ENCODE measurements around the gene SART3. TPM values are rescaled to one million over a fixed set of nuclear protein-coding genes. Genes with fewer than 3 reads are reported as not detected.

The SART3 gene
- total RNA-seq, 1 donor from 2014 or later, result 72.6 TPM

DNA sequence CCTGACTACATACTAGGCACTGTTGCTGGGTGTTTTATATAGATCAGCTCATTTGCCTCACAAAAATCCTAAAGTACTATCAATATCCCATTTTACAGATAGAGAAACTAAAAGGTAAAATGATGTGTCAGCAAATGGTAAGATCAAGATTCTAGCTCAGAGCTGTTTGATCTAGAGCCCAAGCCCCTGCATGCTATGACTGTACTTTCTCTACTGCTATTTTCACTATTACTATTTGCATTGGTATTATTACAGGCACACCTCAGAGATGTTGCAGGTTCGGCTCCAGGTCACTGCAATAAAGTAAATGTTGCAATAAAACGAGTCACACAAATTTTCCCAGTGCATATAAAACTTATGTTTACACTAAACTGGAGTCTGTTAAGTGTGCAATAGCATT lies 12.3 kb upstream of the SART3 start:
- Mint-ChIP-seq H3K4me3 (ENCODE audit: unreplicated experiment) (no peak overlapping the region), H3K9me3 (ENCODE audit: unreplicated experiment) (no peaks in the 10 kb centered on the region), H3K4me1 (ENCODE audit: low read depth, unreplicated experiment) (peaks cover 3% of the 10 kb centered on the region), H3K27ac (ENCODE audit: unreplicated experiment) (no peak overlapping the region), H3K36me3 (ENCODE audit: unreplicated experiment) (no peaks in the 10 kb centered on the region), H3K27me3 (ENCODE audit: unreplicated experiment) (peaks cover 4% of the 10 kb centered on the region)
- DNase-seq, result no peak
- TF ChIP-seq, protein P1, sequence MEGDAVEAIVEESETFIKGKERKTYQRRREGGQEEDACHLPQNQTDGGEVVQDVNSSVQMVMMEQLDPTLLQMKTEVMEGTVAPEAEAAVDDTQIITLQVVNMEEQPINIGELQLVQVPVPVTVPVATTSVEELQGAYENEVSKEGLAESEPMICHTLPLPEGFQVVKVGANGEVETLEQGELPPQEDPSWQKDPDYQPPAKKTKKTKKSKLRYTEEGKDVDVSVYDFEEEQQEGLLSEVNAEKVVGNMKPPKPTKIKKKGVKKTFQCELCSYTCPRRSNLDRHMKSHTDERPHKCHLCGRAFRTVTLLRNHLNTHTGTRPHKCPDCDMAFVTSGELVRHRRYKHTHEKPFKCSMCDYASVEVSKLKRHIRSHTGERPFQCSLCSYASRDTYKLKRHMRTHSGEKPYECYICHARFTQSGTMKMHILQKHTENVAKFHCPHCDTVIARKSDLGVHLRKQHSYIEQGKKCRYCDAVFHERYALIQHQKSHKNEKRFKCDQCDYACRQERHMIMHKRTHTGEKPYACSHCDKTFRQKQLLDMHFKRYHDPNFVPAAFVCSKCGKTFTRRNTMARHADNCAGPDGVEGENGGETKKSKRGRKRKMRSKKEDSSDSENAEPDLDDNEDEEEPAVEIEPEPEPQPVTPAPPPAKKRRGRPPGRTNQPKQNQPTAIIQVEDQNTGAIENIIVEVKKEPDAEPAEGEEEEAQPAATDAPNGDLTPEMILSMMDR (IDR thresholded peaks at IDR 0.05; ENCODE audit: partially characterized antibody, unreplicated experiment), result no peak

GRCh38 chr12:108572166-108572790 lies 11.3 kb upstream of the SART3 start:
- TF ChIP-seq, protein P1 (IDR thresholded peaks at IDR 0.05; ENCODE audit: partially characterized antibody, unreplicated experiment), result no peak
- Mint-ChIP-seq H3K4me3 (ENCODE audit: unreplicated experiment) (no peak overlapping the region), H3K27ac (ENCODE audit: unreplicated experiment) (no peak overlapping the region), H3K27me3 (ENCODE audit: unreplicated experiment) (peaks cover 2% of the 10 kb centered on the region), H3K4me1 (ENCODE audit: low read depth, unreplicated experiment) (peaks cover 3% of the 10 kb centered on the region), H3K36me3 (ENCODE audit: unreplicated experiment) (no peaks in the 10 kb centered on the region), H3K9me3 (ENCODE audit: unreplicated experiment) (no peaks in the 10 kb centered on the region)
- no peak for DNase-seq

GRCh38 chr12:108571609-108572165 lies 10.7 kb upstream of the SART3 start:
- no peak for DNase-seq
- peaks cover 3% of the 10 kb centered on the region for H3K4me1 Mint-ChIP-seq (ENCODE audit: low read depth, unreplicated experiment)
- H3K4me3 Mint-ChIP-seq (ENCODE audit: unreplicated experiment), result no peak overlapping the region
- no peak overlapping the region for H3K27ac Mint-ChIP-seq (ENCODE audit: unreplicated experiment)
- H3K9me3 Mint-ChIP-seq (ENCODE audit: unreplicated experiment), result no peaks in the 10 kb centered on the region
- peaks cover 2% of the 10 kb centered on the region for H3K27me3 Mint-ChIP-seq (ENCODE audit: unreplicated experiment)
- H3K36me3 Mint-ChIP-seq (ENCODE audit: unreplicated experiment), result no peaks in the 10 kb centered on the region
- TF ChIP-seq, protein P1 (IDR thresholded peaks at IDR 0.05; ENCODE audit: partially characterized antibody, unreplicated experiment), result no peak

- Mint-ChIP-seq H3K36me3 (ENCODE audit: unreplicated experiment) (no peaks in the 10 kb centered on the region), H3K27me3 (ENCODE audit: unreplicated experiment) (no peaks in the 10 kb centered on the region), H3K9me3 (ENCODE audit: unreplicated experiment) (no peaks in the 10 kb centered on the region), H3K4me3 (ENCODE audit: unreplicated experiment) (no peak overlapping the region), H3K27ac (ENCODE audit: unreplicated experiment) (no peak overlapping the region), H3K4me1 (ENCODE audit: low read depth, unreplicated experiment) (peaks cover 3% of the 10 kb centered on the region)
- TF ChIP-seq, protein P1 (IDR thresholded peaks at IDR 0.05; ENCODE audit: partially characterized antibody, unreplicated experiment), result no peak
- DNase-seq, result no peak
These were observed 10.0 kb upstream of the SART3 start for GRCh38 chr12:108570743-108571608.

Data from glutamatergic neuron (in vitro differentiated cells).